Measurements from ENCODE around the gene FBXL19.
A peak's percentile ranks its signal among the peaks of the same experiment; 100 is the strongest.

The FBXL19 gene

GRCh38 chr16:30944352-30944751 lies 21.0 kb downstream of the FBXL19 start:
- DNase-seq (ENCODE audit: low read depth), result no peak

GRCh38 chr16:30946671-30947540 lies 23.5 kb downstream of the FBXL19 start:
- no peak for DNase-seq (ENCODE audit: low read depth)

DNA sequence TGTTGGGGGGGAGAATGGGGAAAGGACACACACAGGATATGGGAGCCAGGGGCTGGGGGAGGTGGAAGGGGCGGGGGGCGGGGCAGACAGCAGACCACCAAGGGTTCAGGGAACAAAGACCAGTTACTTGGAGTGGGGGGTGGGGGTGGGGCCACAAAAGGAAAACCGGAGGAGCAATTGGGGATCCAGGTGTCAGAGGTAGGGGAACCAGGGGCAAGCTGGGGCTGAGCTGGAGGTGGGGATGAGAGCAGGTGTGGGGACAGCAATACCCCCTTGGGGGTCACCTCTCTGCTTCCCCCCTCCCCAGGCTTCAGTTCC lies 24.1 kb downstream of the FBXL19 start:
- DNase-seq (ENCODE audit: low read depth), result no peak

DNA sequence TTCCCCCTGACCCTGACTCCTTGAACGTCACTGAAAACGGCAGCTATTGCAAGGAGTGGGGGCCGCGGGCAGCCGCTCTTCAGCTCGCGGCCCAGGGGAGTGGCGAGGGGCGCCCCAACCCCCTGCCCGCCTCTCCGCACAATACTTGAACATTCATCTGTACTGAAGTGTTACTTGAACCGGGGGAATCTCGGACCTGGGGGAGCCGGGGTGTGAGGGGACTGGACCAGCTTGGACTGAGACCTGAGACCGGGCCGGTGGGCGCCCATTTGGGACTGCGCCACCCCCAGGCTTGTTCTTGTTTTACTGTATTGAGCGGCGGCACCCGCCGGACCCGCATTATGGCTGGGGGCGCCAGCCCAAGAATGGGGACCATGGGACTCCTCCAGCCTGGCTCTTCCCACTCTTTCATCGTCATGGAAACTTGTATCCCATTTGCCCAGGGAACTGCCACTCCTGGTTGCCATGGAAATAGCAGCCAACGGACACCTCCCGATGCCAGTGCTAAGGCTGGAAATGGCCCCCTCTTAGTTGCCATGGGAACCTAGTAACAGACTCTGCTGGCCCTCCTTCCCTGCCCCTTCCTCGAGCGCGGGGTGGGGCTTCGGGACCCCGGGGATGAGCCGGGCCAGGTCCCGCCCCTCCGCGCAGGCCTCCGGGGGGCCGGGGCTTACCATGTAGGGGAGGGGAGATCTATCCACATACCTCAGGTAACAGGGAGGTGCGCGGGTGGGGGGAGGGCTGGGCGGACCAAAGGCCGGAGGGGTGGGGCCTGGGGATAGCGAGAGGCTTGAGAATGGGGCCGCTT lies 24.7 kb downstream of the FBXL19 start:
- no peak for DNase-seq (ENCODE audit: low read depth)

GRCh38 chr16:30948667-30949649 lies 25.6 kb downstream of the FBXL19 start, which contains the start of gene ORAI3:
Gene ORAI3, plus strand, starts transcription at chr16:30949068. Its CDS starts 222 bp downstream, at chr16:30949290.
- DNase-seq (ENCODE audit: low read depth), result no peak

GRCh38 chr16:30949650-30950515 lies 26.5 kb downstream of the FBXL19 start:
- DNase-seq (ENCODE audit: low read depth), result no peak

- DNase-seq (ENCODE audit: low read depth), result no peak
These were observed 27.2 kb downstream of the FBXL19 start for GRCh38 chr16:30950516-30951065.

- DNase-seq (ENCODE audit: low read depth), result no peak
These were observed 27.8 kb downstream of the FBXL19 start for GRCh38 chr16:30951193-30951592.

DNA sequence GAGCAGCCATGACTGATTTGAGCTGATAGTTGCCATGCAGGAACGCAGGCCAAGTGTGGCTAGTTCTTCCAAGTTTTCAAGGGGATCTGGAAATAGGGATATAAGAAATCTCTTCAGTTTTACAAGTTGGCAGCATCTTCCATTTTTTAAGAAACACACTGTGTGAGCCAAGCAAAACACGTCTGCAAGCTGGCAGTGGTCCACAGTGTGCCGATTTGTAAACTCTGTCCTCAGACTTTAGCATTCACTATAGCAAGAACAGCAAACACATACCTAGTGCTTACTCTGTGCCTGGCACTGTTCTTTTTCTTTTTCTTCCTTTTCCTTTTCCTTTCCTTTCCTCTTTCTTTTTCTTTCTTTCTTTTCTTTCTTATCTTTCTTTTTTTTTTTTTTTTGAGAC lies 28.4 kb downstream of the FBXL19 start:
- no peak for DNase-seq (ENCODE audit: low read depth)

GRCh38 chr16:30953111-30953510 lies 29.7 kb downstream of the FBXL19 start:
- DNase-seq (ENCODE audit: low read depth), result no peak

DNA sequence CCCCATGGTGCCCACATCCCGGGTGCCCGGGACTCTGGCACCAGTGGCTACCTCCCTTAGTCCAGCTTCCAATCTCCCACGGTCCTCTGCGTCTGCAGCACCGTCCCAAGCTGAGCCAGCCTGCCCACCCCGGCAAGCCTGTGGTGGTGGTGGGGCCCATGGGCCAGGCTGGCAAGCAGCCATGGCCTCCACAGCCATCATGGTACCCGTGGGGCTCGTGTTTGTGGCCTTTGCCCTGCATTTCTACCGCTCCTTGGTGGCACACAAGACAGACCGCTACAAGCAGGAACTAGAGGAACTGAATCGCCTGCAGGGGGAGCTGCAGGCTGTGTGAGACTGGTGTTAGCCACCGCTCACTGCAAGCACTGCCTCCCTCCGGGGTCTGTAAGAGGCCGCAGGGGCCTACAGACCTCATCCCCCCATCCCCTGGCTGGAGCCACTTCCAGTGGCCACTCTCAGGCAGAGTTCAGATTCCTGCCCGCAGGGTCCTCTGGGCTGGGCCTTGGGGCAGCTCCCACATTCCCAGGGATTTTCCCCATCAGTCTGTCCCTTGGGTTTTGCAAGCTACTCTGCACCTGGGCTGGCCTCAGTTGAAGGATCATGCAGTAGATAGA lies 30.2 kb downstream of the FBXL19 start:
- peak; percentile 35 for DNase-seq (ENCODE audit: low read depth)

DNA sequence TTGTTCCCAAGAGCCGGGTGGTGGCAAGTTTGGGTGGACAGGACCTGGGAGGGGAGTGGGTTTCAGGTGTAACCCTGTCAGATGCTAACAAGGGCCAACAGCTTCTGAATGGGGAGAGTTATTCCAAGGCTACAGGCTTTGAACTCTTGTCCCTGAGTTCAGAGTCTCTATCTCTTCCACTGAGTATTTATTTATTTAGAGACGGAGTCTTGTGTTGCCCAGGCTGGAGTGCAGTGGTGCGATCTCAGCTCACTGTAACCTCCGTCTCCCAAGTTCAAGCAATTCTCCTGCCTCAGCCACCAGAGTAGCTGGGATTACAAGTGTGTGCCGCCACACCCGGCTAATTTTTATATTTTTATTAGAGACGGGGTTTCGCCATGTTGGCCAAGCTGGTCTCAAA lies 31.6 kb downstream of the FBXL19 start:
- DNase-seq (ENCODE audit: low read depth), result no peak

DNA sequence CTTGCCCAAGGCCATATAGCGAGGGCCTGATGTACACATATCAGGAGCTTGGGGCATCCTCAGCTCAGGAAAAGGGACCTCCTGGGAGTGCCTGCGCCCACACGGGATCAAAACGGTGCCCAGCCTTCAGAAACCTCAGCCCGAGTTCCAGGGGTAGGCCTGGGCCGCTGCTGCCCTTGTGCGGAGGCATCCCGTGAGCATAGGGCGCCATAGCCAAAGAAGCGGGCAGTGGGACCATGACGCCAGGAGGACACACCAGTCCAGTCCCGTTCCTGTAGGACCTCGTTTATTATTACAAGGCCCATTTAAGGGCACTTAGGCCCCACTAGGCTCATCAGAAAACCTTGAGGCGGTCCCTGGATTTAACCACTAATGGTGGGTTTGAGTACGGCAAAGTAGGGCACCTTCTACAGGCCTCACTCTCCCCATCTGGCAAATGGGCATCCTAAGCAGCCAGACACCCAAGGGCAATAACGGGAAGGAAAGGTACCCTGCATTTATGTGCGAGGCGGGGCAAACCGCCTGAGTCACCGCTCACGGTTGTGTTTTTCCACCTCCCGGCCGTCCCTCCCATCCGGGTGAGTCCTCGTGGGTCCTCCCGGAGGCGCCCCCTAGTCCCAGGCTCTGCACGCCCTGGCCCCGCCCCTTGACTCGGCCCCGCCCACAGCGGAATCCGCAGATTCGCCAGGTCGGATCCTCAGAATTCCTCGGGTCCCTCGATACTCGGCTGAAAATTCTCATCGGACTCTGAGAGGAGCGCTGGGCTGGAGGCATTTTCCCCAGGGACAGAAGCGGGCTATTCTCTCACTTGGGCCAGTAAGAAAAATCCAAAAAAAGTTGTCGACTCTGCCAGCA lies 33.5 kb downstream of the FBXL19 start:
- peak; percentile 88 for DNase-seq (ENCODE audit: low read depth)

DNA sequence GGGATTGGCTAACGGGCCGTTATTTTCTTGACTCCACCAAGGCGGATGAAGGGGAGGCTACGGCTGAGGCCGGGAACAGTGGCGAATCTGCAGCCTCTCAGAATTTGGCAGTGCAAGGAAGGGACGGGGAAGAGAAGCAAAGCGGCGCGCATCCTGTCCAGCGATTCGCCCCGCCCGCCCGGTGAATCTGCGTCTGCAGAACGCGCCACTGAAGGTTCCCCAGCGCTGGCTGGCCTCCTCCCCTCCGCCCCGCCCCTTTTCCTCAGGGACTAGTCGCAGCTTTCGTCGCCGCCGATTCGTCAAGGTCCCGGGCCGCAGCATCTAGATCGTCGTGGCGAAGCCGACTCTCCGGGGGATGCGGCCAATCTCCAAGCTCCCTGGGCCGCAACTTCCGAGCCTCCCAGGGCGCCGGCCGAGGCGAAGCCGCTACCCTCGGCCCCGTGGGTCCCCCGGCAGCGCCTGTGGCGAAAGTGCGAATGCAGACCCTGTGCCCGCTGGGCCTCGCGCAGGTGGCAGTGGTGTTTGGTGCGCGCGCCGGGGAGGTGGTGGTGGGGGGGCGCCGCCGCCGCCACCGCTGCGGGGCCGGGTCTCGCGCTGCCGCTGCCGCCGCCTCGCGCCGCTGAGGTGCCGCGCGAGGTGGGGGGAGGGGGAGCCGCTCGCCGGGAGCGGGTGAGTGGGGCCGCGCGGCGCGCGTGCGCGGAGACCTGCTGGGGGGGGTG lies 34.2 kb downstream of the FBXL19 start, which contains the start of gene SETD1A:
Gene SETD1A (plus strand): TSS at position 299 of the 719 bp plus-strand sequence. CDS start 978 bp downstream, outside the sequence.
- DNase-seq (ENCODE audit: low read depth), result peak; percentile 96

GRCh38 chr16:30958175-30959079 lies 35.1 kb downstream of the FBXL19 start:
- DNase-seq (ENCODE audit: low read depth), result no peak

DNA sequence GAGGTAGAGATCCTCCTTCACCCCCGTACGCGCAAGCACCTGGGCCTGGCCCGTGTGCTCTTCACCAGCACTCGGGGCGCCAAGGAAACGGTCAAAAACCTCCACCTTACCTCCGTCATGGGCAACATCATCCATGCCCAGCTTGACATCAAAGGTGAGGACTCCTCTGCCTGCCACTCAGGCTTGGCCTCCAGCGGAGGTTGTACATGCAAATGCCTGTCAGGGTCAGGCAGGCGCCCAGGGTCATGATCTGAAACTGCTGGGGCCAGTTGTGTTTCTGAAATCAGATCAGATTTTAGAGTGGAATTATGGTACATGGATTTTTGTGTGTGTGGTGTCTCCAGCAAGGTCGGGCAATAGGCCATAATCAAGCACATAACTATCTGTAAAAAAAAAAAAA lies 38.0 kb downstream of the FBXL19 start:
- DNase-seq (ENCODE audit: low read depth), result no peak

GRCh38 chr16:30963925-30964511 lies 40.6 kb downstream of the FBXL19 start:
- no peak for DNase-seq (ENCODE audit: low read depth)

Data from stimulated activated CD8-positive, alpha-beta memory T cell treated with anti-CD3 and anti-CD28 coated beads, Interleukin-7, amount 100 ng/mL, for 24 hours (primary cell).